K562 (cell line): ENCODE measurements around the gene SLC19A1. TPM values are rescaled to one million over a fixed set of nuclear protein-coding genes. Genes with fewer than 3 reads are reported as not detected.
A peak's percentile ranks its signal among the peaks of the same experiment; 100 is the strongest.

Experiments used
- ATAC-seq: fragments of 200-7000 bp; cut with Tn5 transposase; 3 replicates; pipeline ENCODE4 v1.9.1; 2020; ENCODE audit warnings: moderate library complexity
- BruUV-seq: library from RNA; stranded (reverse); fragments of 400-500 nt; replicated peaks from 2 replicates; lab custom pipeline; 2021; lab: Mats Ljungman, UMichigan
- CTCF ChIA-PET: fragments of 300-600 bp; formaldehyde crosslinking; extraction: SDS; loops from one replicate; lab custom pipeline; 2021; ENCODE audit warnings: low intra/inter-chr PET ratio; lab: Yijun Ruan, JAX
- POLR2A ChIA-PET: fragments of 300-600, 350-650 bp; sonication (Branson Sonifier 250); formaldehyde crosslinking; extraction: SDS; loops from one replicate; lab custom pipeline; 2021; ENCODE audit warnings: antibody characterized with exemption, inconsistent platforms; lab: Yijun Ruan, JAX
- DNase-seq, 4 experiments: peaks; one replicate each; pipeline versions ENCODE4 v3.0.0 to v3.0.0-alpha.2; 2011 to 2018; ENCODE audit warnings: low spot score in 3 of 4, mixed read lengths in 3 of 4; ENCODE audit errors: extremely low read depth in 1 of 4
- FAIRE-seq: peaks from 2 replicates; lab custom pipeline; 2011; peaks lifted over from hg19 to GRCh38; lab: Jason Lieb, UNC
- H2AFZ ChIP-seq: 2 replicates; pipeline ENCODE4 v1.6.0; 2011; ENCODE audit warnings: low read depth, low read length, control low read depth, inconsistent platforms
- H3K27ac ChIP-seq: fragments of 200-600 bp; 3 replicates; pipeline ENCODE4 v1.8.0; 2011; ENCODE audit warnings: low read depth, mild to moderate bottlenecking, control low read depth, inconsistent platforms, low read length, moderate library complexity, mixed read lengths; ENCODE audit errors: extremely low read depth
- H3K27me3 ChIP-seq, 2 experiments: fragments of 300-600 bp in 1 of 2; 2 replicates in 1 of 2; 3 replicates in 1 of 2; pipeline versions ENCODE4 v1.6.0 to v1.8.0; 2011; ENCODE audit warnings: inconsistent platforms in 2 of 2, low read length in 2 of 2, mild to moderate bottlenecking in 1 of 2, mixed read lengths in 1 of 2, moderate library complexity in 1 of 2; ENCODE audit not compliant: control insufficient read depth in 2 of 2, insufficient read depth in 2 of 2
- H3K36me3 ChIP-seq: fragments of 300-600 bp; 3 replicates; pipeline ENCODE4 v1.8.0; 2011; ENCODE audit warnings: mild to moderate bottlenecking, low read length, inconsistent platforms; ENCODE audit not compliant: control insufficient read depth, insufficient read depth
- H3K4me1 ChIP-seq, 2 experiments: fragments of 200-600 bp in 1 of 2; replicated peaks in 1 of 2; 2 replicates in 1 of 2; 3 replicates in 1 of 2; pipeline versions ENCODE4 v1.5.1 to v1.8.0; 2011; ENCODE audit warnings: inconsistent platforms in 2 of 2, low read length in 2 of 2, mild to moderate bottlenecking in 1 of 2, mixed read lengths in 1 of 2, moderate library complexity in 1 of 2; ENCODE audit not compliant: control insufficient read depth in 2 of 2, insufficient read depth in 2 of 2
- H3K4me2 ChIP-seq: 2 replicates; pipeline ENCODE4 v1.6.1; 2011; ENCODE audit warnings: low read length, control low read depth, inconsistent platforms, mixed read lengths; ENCODE audit not compliant: insufficient read depth
- H3K4me3 ChIP-seq: fragments of 200-600 bp; sonication (generic), shearing (Covaris generic); 2 replicates; pipeline ENCODE4 v1.5.1; 2016; ENCODE audit warnings: control low read depth, inconsistent platforms
- H3K79me2 ChIP-seq: fragments of 200-600 bp; 3 replicates; pipeline ENCODE4 v1.8.0; 2011; ENCODE audit warnings: low read length, inconsistent platforms; ENCODE audit not compliant: control insufficient read depth, insufficient read depth
- H3K9ac ChIP-seq, 2 experiments: 2 replicates each; pipeline versions ENCODE4 v1.6.0 to v1.6.1; 2011; ENCODE audit warnings: low read depth in 2 of 2, low read length in 2 of 2, control low read depth in 1 of 2, inconsistent platforms in 1 of 2, mild to moderate bottlenecking in 1 of 2, mixed read lengths in 1 of 2; ENCODE audit not compliant: insufficient read depth in 1 of 2
- H3K9me1 ChIP-seq: one replicate; pipeline ENCODE4 v1.6.0; 2011; ENCODE audit warnings: inconsistent platforms, mild to moderate bottlenecking, low read length, moderate library complexity; ENCODE audit not compliant: control insufficient read depth, insufficient read depth
- H3K9me3 ChIP-seq: replicated peaks from 2 replicates; pipeline ENCODE4 v1.5.1; 2011; ENCODE audit warnings: low read depth, low read length, inconsistent platforms; ENCODE audit not compliant: control insufficient read depth, insufficient read depth
- H4K20me1 ChIP-seq: replicated peaks from 2 replicates; pipeline ENCODE4 v1.6.1; 2011; ENCODE audit warnings: low read length, inconsistent platforms, mixed read lengths; ENCODE audit not compliant: control insufficient read depth, insufficient read depth
- KDM2B ChIP-seq: fragments of 250-450 bp; sonication (Bioruptor Pico); IDR thresholded peaks from 2 replicates; pipeline ENCODE4 v1.8.0; 2021; ENCODE audit warnings: mild to moderate bottlenecking, moderate library complexity
- MCM5 ChIP-seq: fragments of 450-650 bp; IDR thresholded peaks from 2 replicates; pipeline ENCODE4 v1.6.1; 2016; ENCODE audit warnings: low read depth
- NR4A1 ChIP-seq, 2 experiments: fragments of 250-450 bp in 1 of 2; fragments of 450-650 bp in 1 of 2; sonication (Bioruptor Pico) in 1 of 2; IDR thresholded peaks; 2 replicates each; pipeline versions ENCODE4 v1.4.0 to v1.6.1; 2016 to 2020; ENCODE audit warnings: mild to moderate bottlenecking in 2 of 2, missing compliant biosample characterization in 1 of 2, missing genetic modification characterization in 1 of 2, moderate library complexity in 1 of 2
- POLR2AphosphoS5 ChIP-seq: IDR thresholded peaks from 2 replicates; pipeline ENCODE4 v1.6.1; 2011; ENCODE audit warnings: mild to moderate bottlenecking, low read depth, low read length, moderate library complexity; ENCODE audit not compliant: control insufficient read depth, insufficient read depth
- SAP30 ChIP-seq: fragments of 200-600 bp; sonication (generic); IDR thresholded peaks from 2 replicates; pipeline ENCODE4 v1.6.1; 2012; ENCODE audit warnings: borderline replicate concordance, low read depth, mild to moderate bottlenecking, moderate library complexity, low read length, control low read depth, inconsistent platforms; ENCODE audit not compliant: insufficient read depth, poor library complexity, severe bottlenecking
- ZZZ3 ChIP-seq: fragments of 450-650 bp; IDR thresholded peaks from 2 replicates; pipeline ENCODE4 v1.6.1; 2016; ENCODE audit warnings: antibody characterized with exemption, mild to moderate bottlenecking, moderate library complexity
- WGBS: fragments of 100-300 bp; shearing (Covaris generic); methylation state at CpG from one replicate; pipeline ENCODE4 v1.1.6; 2016; ENCODE audit warnings: low coverage, mixed read lengths; ENCODE audit not compliant: insufficient coverage; ENCODE audit errors: missing lambda C conversion rate; 5-methylcytosine and 5-hydroxymethylcytosine counted together
- in situ Hi-C: fragments of 300-500 bp; cut with MboI; formaldehyde crosslinking; loops from 4 replicates; pipeline ENCODE4 v1.15.0; 2018; ENCODE audit warnings: inconsistent platforms, mixed read lengths
- intact Hi-C: fragments of 100-400 bp; cut with micrococcal nuclease; formaldehyde crosslinking; loops from 2 replicates; pipeline ENCODE4 v1.14.2; 2022
- polyA plus RNA-seq, 8 experiments: library from polyadenylated mRNA; depleted of rRNA in 4 of 8; stranded (reverse) in 5 of 8; unstranded in 3 of 8; fragments of >200 nt; fragmentation: Nextera tagmentation in 2 of 8; fragmentation: Illumina TruSeq in 1 of 8; extraction: Ambion mirVana in 2 of 8; extraction: Trizol in 1 of 8; gene quantifications; 2 replicates each; pipeline versions ENCODE4 v1.2.1 to v1.2.3, GENCODE V29; 2011 to 2014; ENCODE audit warnings: inconsistent platforms in 1 of 8, missing spikeins in 1 of 8
- total RNA-seq, 7 experiments: library from RNA; depleted of rRNA in 6 of 7; stranded (reverse); fragments of >200 nt in 6 of 7; fragmentation: Illumina TruSeq in 2 of 7; extraction: Trizol in 2 of 7; gene quantifications; 2 replicates each; pipeline versions ENCODE4 v1.2.1 to v1.2.3, GENCODE V29; 2011 to 2021; ENCODE audit warnings: low replicate concordance in 1 of 7
- TF ChIP-seq, protein P1 (sequence below): fragments of 250-450 bp; sonication (Bioruptor Pico); IDR thresholded peaks from 2 replicates; pipeline ENCODE4 v1.5.0; 2021
- TF ChIP-seq, protein P2 (sequence below), 2 experiments: fragments of 450-650 bp; formaldehyde crosslinking in 1 of 2; IDR thresholded peaks; 2 replicates each; pipeline versions ENCODE4 v1.4.0 to v1.6.1; 2014 to 2020; ENCODE audit warnings: mild to moderate bottlenecking in 2 of 2, borderline replicate concordance in 1 of 2, low read depth in 1 of 2
- TF ChIP-seq, protein P3 (sequence below): sonication (generic); formaldehyde crosslinking; IDR thresholded peaks from 2 replicates; pipeline ENCODE4 v1.8.1; 2023; ENCODE audit warnings: mild to moderate bottlenecking, missing genetic modification reagents

SLC19A1 gene
- total and polyA plus RNA-seq, 9 of the 15 experiments (the other 6 are each of a cell fraction or from before 2014, with no cell fraction given) = 0.65 to 88.7 (median 12.0) TPM

DNA sequence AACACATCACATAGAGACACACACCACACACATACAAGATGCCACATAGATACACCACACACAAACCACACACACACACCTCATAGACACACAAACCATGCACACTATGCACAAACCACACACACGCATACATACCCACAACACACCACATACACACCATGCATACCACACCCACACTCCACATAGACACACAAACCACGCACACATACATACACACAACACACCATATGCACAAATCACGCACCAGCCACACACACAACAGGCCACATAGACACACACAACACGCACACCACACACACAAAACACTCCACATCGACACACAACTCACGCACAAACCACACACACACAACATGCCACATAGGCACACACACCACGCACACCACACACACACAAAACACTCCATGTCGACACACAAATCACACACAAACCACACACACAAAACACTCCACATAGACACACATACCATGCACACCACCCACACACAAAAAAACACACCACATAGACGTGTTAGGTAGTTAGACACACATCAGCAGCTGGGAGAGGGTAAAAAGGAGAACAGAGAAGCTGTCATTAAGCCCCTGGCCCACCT, 49.5 kb upstream of the SLC19A1 start:
- peak overlapping the region; percentile 94 for H2AFZ ChIP-seq
- intact Hi-C loops (loop anchor here (5.0 kb wide), 2 partner anchors 229 to 299 kb away; no protein-coding TSS in a partner anchor), in situ Hi-C loops (no loop called here)
- ATAC-seq = no peak
- FAIRE-seq = peak; percentile 89
- H4K20me1 ChIP-seq = peaks cover 6% of the 10 kb centered on the region; the same call in 1 of the 2 replicates
- no peak for DNase-seq
- H3K9me3 ChIP-seq = 0 out of 2 replicates have a peak, but pooled peaks cover 5% of the 10 kb centered on the region
- H3K4me2 ChIP-seq = peak overlapping the region; percentile 93
- peaks cover 0 to 4% of the 10 kb centered on the region in 2 experiments; a peak in 2 of 5 replicates for H3K27me3 ChIP-seq
- ChIA-PET POLR2A (interaction anchor here (0.6 to 1.1 kb wide), 5 partner anchors 9 to 200 kb away, joined by 3 to 6 read pairs (median 4); no protein-coding TSS in a partner anchor), CTCF (no interaction called here)
- H3K36me3 ChIP-seq = peaks cover 20% of the 10 kb centered on the region; the same call in 2 of the 3 replicates
- peaks cover 12% of the 10 kb centered on the region for H3K9me1 ChIP-seq
- H3K27ac ChIP-seq = peak overlapping the region; percentile 76; the same call in 2 of the 3 replicates
- H3K4me1 ChIP-seq = peaks cover 23 to 51% of the 10 kb centered on the region in 2 experiments
- H3K79me2 ChIP-seq = peaks cover 33% of the 10 kb centered on the region
- BruUV-seq = no TSS peak
- H3K9ac ChIP-seq = peak overlapping the region; percentile 45 to 67; a peak in 3 of 4 replicates
- WGBS = 70% methylated on average over 9 of the region's 9 CpGs
- no peak overlapping the region for H3K4me3 ChIP-seq
- TF ChIP-seq SAP30 = no peak
- no peak for TF ChIP-seq POLR2AphosphoS5
- TF ChIP-seq, protein P1, sequence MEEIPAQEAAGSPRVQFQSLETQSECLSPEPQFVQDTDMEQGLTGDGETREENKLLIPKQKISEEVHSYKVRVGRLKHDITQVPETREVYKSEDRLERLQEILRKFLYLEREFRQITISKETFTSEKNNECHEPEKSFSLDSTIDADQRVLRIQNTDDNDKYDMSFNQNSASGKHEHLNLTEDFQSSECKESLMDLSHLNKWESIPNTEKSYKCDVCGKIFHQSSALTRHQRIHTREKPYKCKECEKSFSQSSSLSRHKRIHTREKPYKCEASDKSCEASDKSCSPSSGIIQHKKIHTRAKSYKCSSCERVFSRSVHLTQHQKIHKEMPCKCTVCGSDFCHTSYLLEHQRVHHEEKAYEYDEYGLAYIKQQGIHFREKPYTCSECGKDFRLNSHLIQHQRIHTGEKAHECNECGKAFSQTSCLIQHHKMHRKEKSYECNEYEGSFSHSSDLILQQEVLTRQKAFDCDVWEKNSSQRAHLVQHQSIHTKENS (CRISPR knock-in tag) = no peak
- no peak for TF ChIP-seq KDM2B (CRISPR knock-in tag)
- TF ChIP-seq ZZZ3 = no peak
- TF ChIP-seq, protein P2, sequence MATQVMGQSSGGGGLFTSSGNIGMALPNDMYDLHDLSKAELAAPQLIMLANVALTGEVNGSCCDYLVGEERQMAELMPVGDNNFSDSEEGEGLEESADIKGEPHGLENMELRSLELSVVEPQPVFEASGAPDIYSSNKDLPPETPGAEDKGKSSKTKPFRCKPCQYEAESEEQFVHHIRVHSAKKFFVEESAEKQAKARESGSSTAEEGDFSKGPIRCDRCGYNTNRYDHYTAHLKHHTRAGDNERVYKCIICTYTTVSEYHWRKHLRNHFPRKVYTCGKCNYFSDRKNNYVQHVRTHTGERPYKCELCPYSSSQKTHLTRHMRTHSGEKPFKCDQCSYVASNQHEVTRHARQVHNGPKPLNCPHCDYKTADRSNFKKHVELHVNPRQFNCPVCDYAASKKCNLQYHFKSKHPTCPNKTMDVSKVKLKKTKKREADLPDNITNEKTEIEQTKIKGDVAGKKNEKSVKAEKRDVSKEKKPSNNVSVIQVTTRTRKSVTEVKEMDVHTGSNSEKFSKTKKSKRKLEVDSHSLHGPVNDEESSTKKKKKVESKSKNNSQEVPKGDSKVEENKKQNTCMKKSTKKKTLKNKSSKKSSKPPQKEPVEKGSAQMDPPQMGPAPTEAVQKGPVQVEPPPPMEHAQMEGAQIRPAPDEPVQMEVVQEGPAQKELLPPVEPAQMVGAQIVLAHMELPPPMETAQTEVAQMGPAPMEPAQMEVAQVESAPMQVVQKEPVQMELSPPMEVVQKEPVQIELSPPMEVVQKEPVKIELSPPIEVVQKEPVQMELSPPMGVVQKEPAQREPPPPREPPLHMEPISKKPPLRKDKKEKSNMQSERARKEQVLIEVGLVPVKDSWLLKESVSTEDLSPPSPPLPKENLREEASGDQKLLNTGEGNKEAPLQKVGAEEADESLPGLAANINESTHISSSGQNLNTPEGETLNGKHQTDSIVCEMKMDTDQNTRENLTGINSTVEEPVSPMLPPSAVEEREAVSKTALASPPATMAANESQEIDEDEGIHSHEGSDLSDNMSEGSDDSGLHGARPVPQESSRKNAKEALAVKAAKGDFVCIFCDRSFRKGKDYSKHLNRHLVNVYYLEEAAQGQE (IDR thresholded peaks at IDR 0.05; ENCODE audit: borderline replicate concordance) = no peak
- TF ChIP-seq, protein P2 (CRISPR knock-in tag; IDR thresholded peaks at IDR 0.05; ENCODE audit: low read depth) = no peak
- no peak for TF ChIP-seq MCM5
- no peak for TF ChIP-seq NR4A1 (CRISPR knock-in tag; IDR thresholded peaks at IDR 0.05)
- no peak for TF ChIP-seq NR4A1 (tag; IDR thresholded peaks at IDR 0.05)
- TF ChIP-seq, protein P3, sequence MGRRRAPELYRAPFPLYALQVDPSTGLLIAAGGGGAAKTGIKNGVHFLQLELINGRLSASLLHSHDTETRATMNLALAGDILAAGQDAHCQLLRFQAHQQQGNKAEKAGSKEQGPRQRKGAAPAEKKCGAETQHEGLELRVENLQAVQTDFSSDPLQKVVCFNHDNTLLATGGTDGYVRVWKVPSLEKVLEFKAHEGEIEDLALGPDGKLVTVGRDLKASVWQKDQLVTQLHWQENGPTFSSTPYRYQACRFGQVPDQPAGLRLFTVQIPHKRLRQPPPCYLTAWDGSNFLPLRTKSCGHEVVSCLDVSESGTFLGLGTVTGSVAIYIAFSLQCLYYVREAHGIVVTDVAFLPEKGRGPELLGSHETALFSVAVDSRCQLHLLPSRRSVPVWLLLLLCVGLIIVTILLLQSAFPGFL (CRISPR knock-in tag) = no peak
